ENCODE results near the gene LAMC1.

LAMC1 gene

DNA sequence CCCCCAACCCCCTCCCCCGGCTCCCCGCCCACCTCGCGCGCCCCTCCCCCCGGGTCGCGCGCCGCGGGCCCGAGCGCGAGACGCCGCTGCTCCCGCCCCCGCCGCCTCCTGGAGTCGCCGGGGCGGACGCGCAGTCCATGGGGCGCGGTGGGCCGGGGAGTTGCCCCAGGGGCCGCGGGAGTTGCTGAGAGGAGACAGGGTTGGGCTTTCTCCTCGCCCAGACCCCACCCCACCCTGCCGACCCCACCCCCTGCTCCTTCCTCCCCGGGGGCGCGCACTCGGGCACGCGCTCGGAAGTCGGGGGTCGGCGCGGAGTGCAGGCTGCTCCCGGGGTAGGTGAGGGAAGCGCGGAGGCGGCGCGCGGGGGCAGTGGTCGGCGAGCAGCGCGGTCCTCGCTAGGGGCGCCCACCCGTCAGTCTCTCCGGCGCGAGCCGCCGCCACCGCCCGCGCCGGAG, at the start of gene LAMC1:
Gene LAMC1 (plus strand): TSS at position 275 of the 455 bp plus-strand sequence. CDS start 297 bp downstream, outside the sequence.
- no peak for DNase-seq

DNA sequence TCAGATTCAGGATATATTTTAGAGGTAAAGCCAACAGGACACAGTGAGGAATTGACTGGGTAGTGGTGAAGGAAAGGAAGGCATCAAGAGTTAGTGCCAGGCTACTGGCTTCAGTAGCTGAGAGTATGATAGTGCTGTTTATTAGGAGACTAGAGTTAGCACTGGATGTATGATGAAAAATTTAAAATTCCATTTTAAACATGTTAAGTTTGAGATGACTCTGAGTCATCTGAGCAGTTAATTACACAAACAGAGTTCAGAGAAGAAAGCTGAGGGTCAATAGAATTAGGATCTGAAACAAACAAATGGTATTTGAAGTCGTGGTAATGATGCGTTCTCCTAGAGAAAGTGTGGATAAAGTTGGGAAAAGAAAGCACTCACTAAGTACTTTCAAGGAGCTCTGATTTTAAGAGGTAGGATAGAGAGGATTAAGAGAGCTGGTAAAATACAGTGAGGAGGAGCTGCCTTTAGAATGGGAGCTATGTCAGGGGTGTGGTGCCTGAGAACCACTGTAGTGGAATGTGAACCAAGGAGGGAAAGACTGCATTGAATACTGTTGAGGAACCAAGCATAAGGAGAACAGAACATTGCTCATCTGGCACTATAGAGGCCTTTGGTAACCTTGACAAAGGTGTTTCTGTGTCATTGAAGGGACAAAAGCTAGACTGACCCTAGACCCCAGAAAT, 48.6 kb upstream of the LAMC1 start:
- no peak for DNase-seq

DNA sequence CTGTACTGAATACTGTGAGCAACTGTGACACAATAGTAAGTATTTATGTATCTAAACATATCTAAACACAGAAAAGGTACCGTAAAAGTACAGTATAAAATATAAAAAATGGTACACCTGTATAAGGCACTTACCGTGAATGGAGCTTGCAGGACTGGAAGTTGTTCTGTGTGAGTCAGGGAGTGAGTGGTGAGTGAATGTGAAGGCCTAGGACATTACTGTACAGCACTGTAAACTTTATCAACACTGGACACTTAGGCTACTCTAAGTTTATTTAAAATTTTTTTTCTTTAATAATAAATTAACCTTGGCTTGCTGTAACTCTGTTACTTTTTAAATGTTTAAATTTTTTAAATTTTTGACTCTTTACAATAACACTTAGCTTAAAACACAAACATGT, 45.7 kb upstream of the LAMC1 start:
- DNase-seq: no peak

DNA sequence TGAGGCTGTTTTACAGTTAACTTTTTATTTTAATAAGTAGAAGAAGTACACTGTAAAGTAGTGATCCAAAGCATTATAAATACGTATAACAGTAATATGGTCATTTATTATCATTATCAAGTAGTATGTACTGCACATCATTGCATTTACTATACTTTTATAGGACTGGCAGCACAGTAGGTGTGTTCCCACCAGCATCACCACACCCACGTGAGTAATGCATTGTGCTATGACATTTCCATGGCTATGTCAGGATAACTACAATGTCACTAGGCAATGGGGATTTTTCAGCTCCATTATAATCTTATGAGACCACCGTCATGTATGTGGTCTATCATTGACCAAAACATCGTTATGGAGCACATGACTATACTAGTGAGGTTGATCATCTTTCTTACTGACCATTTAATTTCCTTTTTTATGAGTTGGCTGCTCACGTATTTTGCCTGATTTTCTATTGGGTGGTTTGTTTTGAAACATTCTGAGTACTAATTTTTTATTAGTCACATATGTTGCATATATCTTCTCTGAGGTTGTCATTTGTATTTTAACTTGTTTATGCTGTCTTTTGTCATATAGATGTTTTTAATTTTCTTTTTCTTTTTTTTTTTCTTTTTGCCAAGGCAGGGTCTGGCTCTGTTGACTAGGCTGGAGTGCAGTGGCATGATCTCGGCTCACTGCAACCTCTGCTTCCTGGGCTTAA, 44.9 kb upstream of the LAMC1 start:
- no peak for DNase-seq

DNA sequence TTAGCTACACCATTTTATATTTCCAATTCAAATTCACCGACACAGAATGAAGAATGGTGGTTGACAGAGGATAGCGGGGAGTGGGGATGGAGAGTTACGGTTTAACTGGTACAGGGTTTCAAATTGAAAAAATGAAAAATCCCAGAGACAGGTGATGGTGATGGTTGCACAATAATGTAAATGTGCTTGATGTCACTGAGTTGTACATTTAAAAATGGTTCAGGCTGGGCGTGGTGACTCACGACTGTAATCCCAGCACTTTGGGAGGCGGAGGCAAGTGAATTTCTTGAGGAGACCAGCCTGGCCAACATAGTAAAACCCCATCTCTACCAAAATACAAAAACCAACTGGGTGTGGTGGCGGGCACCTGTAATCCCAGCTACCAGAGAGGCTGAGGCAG, 39.1 kb upstream of the LAMC1 start:
- no peak for DNase-seq

DNA sequence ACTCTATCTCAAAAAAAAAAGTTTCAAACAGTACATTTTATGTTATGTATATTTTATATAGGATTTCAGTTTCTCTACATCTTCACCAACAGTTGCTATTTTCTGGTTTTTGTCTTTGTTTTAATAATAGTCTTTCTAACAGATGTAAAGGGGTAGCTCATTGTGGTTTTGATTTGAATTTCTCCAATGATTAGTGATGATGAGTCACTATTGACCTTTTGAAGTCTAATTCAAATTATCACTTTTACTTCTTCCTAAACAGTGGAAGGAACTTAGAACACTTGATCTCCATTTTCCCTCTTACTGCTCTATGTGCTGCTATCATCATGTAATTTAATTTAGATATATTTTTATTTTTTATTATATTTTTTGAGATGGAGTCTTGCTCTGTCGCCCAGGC, 38.6 kb upstream of the LAMC1 start:
- DNase-seq: no peak

DNA sequence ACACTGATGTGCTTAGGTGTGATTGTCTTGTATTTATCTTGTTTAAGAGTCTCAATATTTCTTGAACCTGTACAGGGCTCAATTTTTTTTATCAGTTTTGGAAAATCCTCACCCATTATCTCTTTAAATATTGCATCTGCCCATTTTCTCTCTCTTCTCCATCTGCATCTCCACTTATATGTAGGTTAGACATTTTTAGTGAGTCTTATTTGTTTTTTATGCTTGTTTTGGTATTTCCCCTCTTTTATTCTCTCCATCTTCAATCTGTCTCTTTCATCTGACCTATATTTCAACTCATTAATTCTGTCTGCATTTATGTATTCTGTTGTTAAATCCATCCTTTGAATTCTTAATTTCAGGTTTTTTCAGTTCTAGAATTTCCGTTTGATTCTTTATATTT, 37.3 kb upstream of the LAMC1 start:
- no peak for DNase-seq

DNA sequence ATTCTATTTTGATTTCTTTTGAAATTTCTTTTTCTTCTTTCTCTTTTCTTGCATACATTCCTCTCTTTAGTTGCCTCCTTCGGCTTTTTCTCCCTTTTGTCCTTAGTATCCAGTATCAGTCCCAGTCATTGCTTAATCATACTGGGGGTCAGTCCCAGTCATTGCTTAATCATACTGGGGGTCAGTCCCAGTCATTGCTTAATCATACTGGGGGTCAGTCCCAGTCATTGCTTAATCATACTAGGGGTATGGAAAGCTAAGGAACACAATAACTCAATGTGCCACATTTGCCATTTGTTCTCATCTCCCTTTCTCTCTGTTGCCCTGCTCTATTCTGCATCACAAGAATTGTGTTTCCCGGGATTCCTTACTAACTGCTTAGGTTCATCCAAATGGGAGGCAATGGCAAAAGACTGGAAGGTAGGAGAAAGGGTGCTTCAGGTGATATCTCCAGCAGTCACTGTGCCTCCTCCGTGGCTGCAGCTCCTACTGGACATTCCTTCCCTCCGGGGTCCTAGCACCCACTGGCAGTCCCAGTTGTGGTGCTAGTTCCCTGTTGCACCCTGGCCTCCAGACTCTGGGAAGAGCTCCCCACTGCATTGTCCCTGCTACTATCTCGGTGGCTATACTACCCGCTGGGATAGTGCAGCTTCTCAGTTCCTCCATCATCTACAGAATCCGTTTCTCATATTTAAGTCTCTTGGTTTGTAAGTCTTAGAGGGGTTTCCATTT, 32.6 kb upstream of the LAMC1 start:
- no peak for DNase-seq

DNA sequence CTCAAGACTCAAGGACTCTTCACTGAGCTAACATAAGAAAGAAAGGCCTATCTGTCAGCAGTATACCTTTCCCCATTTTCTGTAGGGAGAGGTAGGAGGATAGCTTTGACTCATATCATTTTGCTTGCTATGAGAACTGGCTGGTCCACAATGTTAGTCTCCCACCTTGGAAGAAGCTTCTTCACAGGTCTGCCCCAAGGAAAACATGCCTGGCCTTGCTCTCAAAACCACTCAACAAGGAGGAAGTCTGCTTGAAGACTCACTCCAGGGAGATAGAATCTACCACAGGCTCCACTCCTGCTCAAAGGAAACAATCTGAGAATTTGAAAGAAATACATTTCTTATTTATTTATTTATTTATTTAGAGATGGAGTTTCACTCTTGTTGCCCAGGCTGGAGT, 29.5 kb upstream of the LAMC1 start:
- no peak for DNase-seq

DNA sequence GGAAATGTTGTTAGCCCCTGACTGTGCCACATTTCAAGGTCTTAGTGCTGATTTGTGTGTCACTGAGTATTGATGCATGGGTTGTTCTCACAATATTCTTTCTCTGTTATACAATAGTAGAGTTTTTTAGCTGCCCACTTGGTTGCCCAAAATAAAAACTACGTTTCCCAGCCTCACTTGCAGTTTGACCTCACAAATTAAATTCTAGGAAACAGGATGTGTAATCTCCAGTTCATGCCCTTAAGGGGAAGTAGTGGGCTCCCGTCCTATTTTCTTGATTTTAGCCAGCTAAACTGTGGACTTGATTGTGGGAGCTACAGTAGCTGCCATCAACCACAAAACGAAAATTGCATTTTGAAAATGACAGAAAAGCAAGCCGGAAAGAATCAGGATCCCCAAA, 27.3 kb upstream of the LAMC1 start:
- DNase-seq: no peak

DNA sequence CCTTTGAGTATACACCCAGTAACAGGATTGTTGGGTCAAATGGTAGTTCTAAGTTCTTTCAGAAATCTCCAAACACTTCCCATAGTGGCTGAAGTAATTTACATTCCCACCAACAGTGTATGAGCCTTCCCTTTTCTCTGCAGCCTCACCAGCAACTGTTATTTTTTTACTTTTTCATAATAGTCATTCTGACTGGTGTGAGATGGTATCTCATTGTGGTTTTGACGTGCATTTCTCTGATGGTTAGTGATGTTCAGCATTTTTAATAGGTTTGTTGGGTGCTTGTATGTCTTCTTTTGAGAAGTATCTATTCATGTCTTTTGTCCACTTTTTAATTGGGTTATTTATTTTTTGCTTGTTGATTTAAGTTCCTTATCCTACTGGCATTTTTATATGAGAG, 26.4 kb upstream of the LAMC1 start:
- DNase-seq: no peak

DNA sequence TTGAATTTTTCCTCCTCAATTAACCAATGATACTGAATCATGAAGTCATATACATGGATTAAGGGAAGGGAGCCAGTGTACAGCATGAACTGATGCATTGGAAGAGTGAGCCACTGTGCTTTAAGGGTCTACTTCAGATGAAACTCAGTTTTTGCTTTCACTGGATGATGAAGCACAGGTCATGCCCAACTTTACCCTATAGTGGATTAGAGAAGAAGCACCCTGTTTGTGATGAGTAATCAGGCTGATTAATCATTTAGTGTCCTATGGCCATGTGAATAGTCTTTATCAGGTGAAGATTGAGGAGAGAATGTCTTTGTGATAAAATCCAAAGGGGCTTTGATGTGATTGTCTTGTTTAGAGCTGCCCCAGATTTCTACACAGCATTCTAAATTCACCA, 24.7 kb upstream of the LAMC1 start:
- no peak for DNase-seq

DNA sequence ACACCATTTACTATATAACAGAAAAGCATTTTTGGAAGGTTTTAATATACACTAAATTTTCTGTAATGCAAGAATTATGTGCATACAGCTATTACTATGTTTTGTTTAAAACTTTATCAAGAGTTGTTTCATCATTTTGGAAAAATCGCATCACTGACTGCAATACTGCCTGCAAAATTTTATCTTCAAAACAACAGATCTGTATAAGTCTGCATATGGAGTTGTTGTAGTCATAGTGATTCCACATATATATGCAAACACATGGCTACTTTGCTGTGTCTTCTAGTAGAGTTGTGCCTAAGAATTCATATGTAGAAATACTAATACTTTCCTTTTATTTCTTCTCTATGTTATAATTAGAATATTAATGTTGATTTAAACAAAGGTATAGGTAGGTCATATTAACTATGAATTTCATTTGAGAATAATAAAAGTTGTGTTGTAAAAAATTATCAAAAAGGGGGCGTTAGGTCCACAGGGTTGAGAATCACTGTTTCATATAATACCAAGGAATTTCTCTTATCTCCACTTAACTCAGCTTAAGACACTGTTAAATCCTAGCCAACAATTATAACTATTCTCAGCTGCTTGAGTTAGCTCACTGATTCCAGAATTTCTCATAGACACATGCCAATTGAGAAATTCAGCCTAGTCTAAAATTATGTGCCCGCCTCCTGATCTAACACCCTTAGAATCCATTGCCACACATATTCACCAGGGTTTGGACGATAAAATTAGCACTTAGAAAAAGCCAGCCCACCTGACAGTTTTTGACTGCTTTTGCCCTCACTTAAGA, 22.9 kb upstream of the LAMC1 start:
- DNase-seq: no peak

DNA sequence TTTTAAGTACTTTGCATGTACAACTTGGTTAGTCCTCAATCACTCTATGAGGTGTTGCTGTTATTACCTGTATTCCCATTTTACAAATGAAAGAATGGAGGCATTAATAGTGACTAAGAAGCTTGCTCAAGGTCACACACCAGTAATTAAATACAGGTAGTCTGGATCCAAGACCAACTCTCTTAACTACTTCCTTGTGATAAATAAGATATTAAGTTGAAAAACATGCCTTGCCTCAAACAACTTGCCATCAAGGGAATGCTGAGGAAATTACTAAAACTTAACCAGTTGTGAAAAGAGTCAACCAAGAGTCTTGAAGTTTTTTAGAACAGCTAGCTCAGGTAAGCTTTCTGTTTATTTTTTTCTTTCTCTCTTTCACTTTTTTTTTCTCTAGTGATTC, 21.0 kb upstream of the LAMC1 start:
- no peak for DNase-seq

DNA sequence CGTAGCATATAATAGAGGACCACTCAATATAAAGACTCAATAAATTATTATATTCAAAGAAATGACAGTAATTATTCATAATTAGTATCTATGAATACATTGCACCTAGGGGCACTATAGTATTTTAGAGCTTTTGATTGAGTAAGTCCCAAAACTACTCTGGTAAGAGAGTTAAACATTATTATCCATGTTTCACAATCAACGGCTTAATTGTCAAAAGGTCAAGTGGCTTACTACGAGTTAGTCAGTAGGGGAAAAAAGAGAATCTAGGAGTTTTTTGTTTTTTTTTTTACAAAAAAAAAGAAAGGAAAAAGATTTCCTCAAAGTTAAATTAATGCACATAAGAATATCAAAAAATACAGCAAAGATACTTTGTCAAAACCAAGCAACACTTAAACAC, 20.4 kb upstream of the LAMC1 start:
- DNase-seq: no peak

DNA sequence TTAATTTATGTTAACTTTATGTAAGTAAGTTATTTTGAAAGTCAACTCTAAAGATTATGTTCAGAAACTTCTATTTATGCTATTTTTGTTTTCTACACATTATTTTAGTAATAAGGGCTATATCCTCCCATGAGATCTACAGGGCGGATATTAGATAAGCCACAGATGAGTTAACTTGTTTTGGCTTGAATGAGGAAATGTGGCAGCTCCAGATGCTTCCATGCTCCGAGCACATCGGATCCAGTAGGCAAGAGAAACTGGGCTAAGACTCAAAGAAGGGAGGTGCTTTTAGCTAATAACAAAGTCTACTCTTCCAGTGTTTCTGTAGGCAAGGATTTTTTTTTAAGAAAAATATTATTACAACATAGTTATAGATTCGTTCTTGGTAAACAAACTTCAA, 20.0 kb upstream of the LAMC1 start:
- DNase-seq: no peak

DNA sequence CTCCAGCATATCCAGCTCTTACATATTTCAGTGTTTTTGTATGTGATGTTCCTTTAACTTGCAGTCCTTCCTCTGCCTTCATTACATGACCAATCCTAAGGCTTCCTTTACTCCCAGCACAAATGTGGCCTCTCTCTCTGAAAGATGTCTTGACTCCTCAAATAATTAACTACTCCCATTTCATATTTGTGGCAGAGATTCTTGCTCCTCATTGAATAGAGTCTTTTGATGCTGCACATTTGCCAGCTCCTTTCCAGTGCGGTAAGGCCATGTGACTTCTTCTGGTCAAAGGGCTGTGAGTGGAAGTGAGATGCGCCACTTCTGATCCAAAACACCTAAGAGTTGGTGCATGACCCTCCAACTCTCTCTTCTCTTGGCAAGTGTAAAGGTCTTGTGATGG, 19.1 kb upstream of the LAMC1 start:
- no peak for DNase-seq

DNA sequence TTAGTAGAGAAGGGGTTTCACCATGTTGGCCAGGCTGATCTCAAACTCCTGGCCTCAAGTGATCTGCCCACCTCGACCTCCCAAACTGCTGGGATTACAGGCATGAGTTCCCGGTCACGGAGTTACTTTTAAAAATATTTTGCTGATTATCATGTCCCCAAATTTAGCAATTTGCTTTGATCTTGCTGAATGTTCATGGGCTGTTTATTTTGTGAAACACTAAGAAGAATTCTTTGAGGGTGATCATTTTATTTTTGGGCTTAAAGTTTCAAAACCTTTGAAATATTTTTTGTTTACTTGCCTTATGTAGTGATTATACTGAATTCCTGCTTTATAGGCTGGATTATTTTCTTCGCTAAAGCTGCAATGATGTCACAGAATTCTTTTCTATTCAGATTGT, 11.4 kb upstream of the LAMC1 start:
- DNase-seq: no peak

DNA sequence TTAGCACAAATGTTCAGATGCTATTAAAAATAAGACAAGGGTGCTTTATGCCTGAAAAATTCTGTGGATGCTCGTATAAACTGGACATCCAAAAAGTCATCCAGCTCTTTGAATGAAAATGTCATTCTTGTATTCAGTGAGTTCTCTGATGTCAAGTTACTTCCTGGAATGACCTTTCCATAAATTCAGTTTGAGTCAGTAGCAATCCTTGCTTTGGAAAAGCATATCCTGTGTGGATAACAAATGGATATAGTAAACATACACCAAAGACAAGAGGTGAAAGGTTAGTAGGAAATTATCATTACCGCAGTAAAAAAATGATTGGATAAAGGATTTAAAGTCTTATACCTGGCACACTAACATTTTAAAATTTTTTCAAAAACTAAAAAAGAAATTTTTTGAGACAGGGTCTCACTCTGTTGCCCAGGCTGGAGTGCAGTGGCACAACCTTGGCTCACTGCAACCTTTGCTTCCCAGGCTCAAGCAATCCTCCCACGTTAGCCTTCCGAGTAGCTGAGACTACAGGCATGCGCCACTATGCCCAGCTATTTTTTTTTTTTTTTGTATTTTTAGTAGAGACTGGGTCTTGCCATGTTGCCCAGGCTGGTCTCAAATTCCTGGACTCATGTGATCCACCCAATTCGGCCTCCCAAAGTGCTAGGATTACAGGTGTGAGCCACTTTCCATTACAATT, 10.8 kb upstream of the LAMC1 start:
- DNase-seq: no peak

DNA sequence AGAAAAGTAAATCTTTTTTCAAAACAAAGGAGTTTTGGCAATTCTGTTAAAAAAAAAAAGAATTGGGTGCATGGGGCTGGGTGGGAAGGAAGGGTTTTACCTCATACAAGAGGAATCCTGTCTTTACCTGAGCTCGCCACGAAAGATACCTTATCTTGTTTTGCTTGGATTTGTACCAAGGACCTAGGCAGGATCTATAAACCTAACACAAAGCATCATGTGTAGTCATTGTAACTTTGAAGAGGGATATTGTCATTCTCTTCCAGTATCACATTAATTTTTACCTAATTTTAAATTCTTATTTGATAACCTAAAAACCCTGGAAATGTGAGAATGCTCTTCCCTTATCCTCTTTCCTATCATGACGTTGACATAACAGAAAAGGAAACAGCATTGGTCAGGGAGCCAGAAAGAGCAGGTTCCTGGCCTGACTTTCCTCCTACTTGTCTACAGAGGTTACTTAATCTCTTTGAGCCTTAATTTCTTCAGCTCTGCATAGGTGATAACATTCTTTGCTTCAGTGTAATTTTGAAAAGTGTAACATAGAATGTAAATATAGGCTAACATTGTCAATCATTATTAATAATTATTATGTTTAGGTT, 4.0 kb upstream of the LAMC1 start:
- peak; percentile 43 for DNase-seq

DNA sequence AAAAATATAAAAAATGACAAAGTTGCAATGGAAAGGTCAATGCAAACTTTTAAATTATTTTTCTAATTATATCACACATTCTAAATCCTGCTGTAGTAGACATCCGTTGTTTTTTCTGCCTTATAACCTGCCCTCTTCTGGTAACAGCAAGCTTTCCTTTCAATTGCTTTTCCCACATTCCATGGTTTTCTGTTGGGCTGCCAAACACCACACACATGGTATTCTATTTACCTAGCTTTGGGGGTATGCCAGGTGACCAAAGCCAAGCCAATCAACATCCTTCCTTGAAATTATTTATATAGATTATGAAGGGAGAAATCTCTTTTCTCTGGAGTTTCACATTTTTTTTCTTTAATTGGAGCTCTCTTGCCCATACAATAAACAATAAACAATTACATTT, 3.4 kb upstream of the LAMC1 start:
- no peak for DNase-seq
